ENCODE measurements around the gene SCUBE2. TPM values are rescaled to one million over a fixed set of nuclear protein-coding genes. Genes with fewer than 3 reads are reported as not detected.

The SCUBE2 gene
- total RNA-seq, 1 donor from 2014 or later: 2.5 TPM

DNA sequence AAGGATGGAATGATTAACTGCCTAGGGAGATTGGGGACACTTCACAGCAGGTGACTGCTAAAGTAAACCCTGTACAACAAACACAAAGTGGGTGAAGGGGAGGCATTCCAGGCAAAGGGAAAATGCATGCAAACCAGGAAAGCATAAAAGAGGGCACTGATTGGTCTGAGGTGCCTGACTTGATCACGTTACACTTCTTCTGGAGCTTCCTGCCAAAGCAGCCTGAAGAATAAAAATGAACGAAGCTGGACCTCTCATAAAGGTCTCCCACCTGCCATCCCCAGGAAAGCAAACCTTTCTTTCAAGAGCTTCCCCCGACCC is 46.7 kb upstream of the SCUBE2 start:
- Mint-ChIP-seq H3K9me3 (ENCODE audit: unreplicated experiment) (peaks cover 6% of the 10 kb centered on the region), H3K4me1 (ENCODE audit: low read depth, unreplicated experiment) (peaks cover 4% of the 10 kb centered on the region), H3K27me3 (ENCODE audit: unreplicated experiment) (peaks cover 4% of the 10 kb centered on the region), H3K36me3 (ENCODE audit: unreplicated experiment) (peaks cover 9% of the 10 kb centered on the region), H3K4me3 (ENCODE audit: unreplicated experiment) (no peak overlapping the region), H3K27ac (ENCODE audit: unreplicated experiment) (peak overlapping the region; percentile 10)
- no peak for DNase-seq
- no peak for TF ChIP-seq CTCF (IDR thresholded peaks at IDR 0.05; ENCODE audit: partially characterized antibody, unreplicated experiment)

DNA sequence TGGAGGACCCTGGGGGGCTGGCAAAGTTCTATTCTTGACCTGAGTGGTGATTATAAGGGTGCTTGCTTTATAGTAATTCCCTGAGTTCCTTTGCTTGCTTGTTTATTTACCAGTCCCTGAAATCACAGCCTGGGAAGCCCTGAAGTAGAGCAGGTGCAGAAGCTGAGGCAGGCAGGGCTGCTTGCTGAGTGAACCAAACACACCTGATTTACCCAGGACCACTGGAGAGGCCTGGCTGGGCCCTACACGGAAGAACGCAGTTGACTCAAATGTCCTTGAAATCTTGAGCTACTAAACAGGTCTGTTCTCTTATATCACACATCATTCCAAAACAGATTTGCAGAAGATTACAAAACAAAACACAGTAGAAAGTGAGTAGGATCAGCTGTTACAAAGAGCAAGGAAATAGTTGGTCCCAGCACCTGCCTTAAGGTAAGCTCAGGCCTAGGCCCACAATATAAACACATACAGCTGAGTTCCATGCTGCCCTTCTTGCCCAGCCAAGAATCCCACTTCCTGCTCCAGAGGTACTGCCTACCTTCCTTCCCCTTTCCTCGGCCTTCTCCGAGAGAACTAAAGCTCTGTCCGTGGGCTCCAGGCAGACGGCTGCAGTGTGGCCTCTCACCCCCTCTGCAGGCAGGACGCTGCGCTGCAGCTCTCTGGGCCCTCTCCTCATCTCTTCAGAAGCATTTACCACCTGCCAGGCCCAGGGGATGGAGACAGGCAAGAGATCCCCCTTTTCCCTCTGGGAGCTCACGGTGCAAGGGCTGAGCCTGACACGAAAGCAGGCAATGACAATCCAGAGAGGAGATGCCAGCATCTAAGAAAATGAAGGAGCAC is 46.1 kb upstream of the SCUBE2 start:
- Mint-ChIP-seq H3K27me3 (ENCODE audit: unreplicated experiment) (peaks cover 4% of the 10 kb centered on the region), H3K27ac (ENCODE audit: unreplicated experiment) (peak overlapping the region; percentile 10), H3K9me3 (ENCODE audit: unreplicated experiment) (peaks cover 6% of the 10 kb centered on the region), H3K36me3 (ENCODE audit: unreplicated experiment) (peaks cover 9% of the 10 kb centered on the region), H3K4me1 (ENCODE audit: low read depth, unreplicated experiment) (peaks cover 4% of the 10 kb centered on the region), H3K4me3 (ENCODE audit: unreplicated experiment) (no peak overlapping the region)
- TF ChIP-seq CTCF (IDR thresholded peaks at IDR 0.05; ENCODE audit: partially characterized antibody, unreplicated experiment): peak; percentile 81
- DNase-seq: peak; percentile 90

DNA sequence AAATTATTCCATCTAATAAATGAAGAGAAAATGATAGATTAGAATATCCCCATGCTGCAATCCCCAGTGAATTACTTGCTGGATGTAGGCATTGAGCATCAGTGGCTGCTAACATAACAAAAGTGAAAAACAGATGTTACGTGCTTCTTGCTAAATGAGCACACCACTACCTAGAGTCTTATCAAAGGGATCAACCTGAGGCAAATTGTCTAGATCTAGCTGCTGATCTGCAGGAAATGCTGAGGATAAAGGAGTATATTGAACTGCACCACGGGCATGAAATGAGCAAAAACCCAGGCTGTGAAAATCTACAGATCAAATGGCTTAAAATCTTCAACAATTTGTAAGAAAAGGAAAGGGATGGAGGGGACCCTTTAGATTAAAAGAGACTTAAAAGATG is 45.3 kb upstream of the SCUBE2 start:
- no peak overlapping the region for H3K27ac Mint-ChIP-seq (ENCODE audit: unreplicated experiment)
- H3K4me1 Mint-ChIP-seq (ENCODE audit: low read depth, unreplicated experiment): peaks cover 4% of the 10 kb centered on the region
- no peak for TF ChIP-seq CTCF (IDR thresholded peaks at IDR 0.05; ENCODE audit: partially characterized antibody, unreplicated experiment)
- DNase-seq: no peak
- peaks cover 3% of the 10 kb centered on the region for H3K9me3 Mint-ChIP-seq (ENCODE audit: unreplicated experiment)
- H3K27me3 Mint-ChIP-seq (ENCODE audit: unreplicated experiment): peaks cover 4% of the 10 kb centered on the region
- H3K4me3 Mint-ChIP-seq (ENCODE audit: unreplicated experiment): no peak overlapping the region
- H3K36me3 Mint-ChIP-seq (ENCODE audit: unreplicated experiment): peaks cover 9% of the 10 kb centered on the region

- H3K36me3 Mint-ChIP-seq (ENCODE audit: unreplicated experiment): peaks cover 9% of the 10 kb centered on the region
- DNase-seq: no peak
- H3K27me3 Mint-ChIP-seq (ENCODE audit: unreplicated experiment): peaks cover 2% of the 10 kb centered on the region
- H3K4me1 Mint-ChIP-seq (ENCODE audit: low read depth, unreplicated experiment): peaks cover 4% of the 10 kb centered on the region
- H3K9me3 Mint-ChIP-seq (ENCODE audit: unreplicated experiment): peaks cover 3% of the 10 kb centered on the region
- TF ChIP-seq CTCF (IDR thresholded peaks at IDR 0.05; ENCODE audit: partially characterized antibody, unreplicated experiment): no peak
- H3K27ac Mint-ChIP-seq (ENCODE audit: unreplicated experiment): no peak overlapping the region
- no peak overlapping the region for H3K4me3 Mint-ChIP-seq (ENCODE audit: unreplicated experiment)
Observed at GRCh38 chr11:9133956-9134355, 42.6 kb upstream of the SCUBE2 start.

- no peak for DNase-seq
- H3K4me3 Mint-ChIP-seq (ENCODE audit: unreplicated experiment): no peak overlapping the region
- no peaks in the 10 kb centered on the region for H3K4me1 Mint-ChIP-seq (ENCODE audit: low read depth, unreplicated experiment)
- H3K27ac Mint-ChIP-seq (ENCODE audit: unreplicated experiment): no peak overlapping the region
- no peaks in the 10 kb centered on the region for H3K27me3 Mint-ChIP-seq (ENCODE audit: unreplicated experiment)
- H3K36me3 Mint-ChIP-seq (ENCODE audit: unreplicated experiment): peaks cover 18% of the 10 kb centered on the region
- TF ChIP-seq CTCF (IDR thresholded peaks at IDR 0.05; ENCODE audit: partially characterized antibody, unreplicated experiment): no peak
- peaks cover 3% of the 10 kb centered on the region for H3K9me3 Mint-ChIP-seq (ENCODE audit: unreplicated experiment)
Observed at GRCh38 chr11:9132203-9132878, 40.9 kb upstream of the SCUBE2 start.
